T-helper 22 cell (primary cell): ENCODE measurements around the gene ZNF182.
"Not testable (repeated sequence)": the region's sequence is repeated elsewhere in the genome, so short reads cannot be mapped to it uniquely, and the experiment has no call there.

Experiments
- DNase-seq: peaks from one replicate; pipeline ENCODE4 v3.0.0-alpha.2; 2020; ENCODE audit warnings: low read depth

ZNF182 gene

DNA sequence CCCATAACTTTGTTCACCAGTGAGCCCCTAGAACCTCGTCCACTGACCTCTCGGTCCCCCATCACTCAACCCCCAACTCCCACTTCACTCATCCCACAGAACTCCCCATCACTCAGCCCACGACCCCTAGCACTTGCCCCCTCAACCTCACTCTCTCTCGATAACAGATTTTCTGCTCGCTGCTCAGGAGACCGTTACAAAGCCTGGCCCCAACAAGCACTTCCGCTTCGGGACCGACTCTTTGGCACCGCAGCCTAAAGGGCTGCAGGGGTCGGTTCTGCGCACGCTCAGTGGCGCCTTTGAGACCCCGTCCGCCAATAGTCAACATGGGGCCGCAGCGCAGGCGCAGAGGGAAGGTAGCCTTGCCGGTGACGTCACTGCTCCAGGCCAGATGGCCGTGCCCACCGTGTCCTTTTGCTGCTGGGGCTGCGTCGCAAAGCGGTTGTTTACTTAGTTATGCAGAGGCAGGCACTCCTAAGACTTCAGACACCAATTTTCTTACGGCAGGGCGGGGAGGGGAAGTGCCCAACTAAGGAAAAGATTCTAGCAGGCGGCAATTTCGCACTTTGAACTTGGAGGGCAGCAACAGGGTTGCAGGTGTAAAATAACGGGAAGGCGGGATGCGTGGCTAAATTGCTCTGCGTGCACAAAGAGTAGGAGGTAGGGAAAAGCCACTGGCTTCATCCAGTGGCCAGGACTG lies at the start of gene ZNF182:
Gene ZNF182, minus strand, starts transcription at position 232 of the 700 bp plus-strand sequence. CDS start 1,380 bp downstream, outside the sequence.
- peak; percentile 85 for DNase-seq

GRCh38 chrX:48046846-48047245 lies 43.1 kb upstream of the ZNF182 start:
- DNase-seq = no peak

- DNase-seq = no peak
Observed at GRCh38 chrX:48045410-48046311, 41.9 kb upstream of the ZNF182 start.

DNA sequence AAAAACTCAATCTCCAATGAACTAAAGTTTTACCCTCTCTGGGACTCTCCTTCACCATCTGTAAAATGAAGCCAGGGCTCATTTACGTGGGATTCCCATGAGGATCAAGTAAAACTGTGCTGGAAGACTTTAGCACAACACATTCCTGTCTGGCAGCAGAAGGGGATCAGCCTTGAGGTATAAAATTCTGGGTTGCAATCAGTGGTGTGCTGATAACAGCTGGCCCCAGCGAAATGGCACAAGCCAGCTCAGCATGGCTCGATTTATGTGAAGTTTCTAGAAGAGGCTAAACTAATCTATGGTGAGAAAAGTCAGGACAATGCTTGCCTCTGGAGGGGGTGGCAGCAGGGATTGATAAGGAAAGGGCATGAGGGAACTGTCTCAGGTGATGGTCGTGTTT lies 39.3 kb upstream of the ZNF182 start:
- DNase-seq = no peak

DNA sequence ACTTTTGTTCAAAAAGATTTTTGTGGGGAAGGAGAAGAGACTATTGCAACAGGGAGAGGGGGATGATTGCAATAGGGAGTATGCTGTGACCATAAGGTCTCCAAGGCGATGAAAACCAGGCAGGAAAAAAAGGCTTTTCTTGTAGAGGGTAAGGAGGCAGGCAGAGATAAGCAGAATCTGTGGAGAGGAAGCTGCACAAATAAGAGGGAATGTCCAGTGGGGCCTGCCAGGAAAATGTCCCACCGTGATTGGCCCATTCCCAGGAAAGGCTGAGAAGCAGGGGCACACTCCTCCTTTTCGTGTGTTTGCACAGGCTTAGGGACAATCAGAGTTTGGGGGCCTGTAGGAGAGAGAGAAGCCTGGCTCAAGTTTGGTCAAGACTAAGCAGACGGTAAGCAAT lies 32.1 kb upstream of the ZNF182 start:
- DNase-seq = no peak

DNA sequence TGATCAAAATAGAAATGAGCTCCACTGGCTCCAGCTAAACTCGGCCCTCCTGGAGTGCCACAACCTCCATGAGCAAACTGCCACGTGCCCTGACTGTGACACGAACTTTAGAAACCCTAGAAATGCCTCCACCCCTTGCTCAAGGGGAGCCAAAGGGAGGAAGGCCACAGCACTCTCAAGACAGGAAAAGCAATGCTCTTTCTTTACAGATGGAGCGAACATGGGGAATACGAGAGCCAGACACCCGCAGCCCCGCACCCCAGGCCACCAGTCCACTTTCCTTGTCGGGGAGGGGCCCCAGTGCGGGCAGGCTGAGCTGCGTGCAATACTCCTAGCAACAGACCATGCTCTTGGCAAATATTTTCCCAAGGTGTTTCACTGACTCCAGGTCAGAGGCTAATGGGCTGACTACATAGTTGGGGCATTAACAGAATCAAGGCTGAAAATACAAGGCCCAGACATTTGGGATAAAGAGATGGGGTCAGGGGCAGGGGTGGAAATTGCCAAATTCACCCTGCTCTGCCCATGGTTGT lies 26.9 kb upstream of the ZNF182 start:
- DNase-seq = not testable (repeated sequence)

GRCh38 chrX:48030237-48030636 lies 26.4 kb upstream of the ZNF182 start:
- no peak for DNase-seq

- no peak for DNase-seq
Observed at GRCh38 chrX:48028091-48028490, 24.3 kb upstream of the ZNF182 start.

GRCh38 chrX:48027545-48027944 lies 23.8 kb upstream of the ZNF182 start:
- DNase-seq = not testable (repeated sequence)

DNA sequence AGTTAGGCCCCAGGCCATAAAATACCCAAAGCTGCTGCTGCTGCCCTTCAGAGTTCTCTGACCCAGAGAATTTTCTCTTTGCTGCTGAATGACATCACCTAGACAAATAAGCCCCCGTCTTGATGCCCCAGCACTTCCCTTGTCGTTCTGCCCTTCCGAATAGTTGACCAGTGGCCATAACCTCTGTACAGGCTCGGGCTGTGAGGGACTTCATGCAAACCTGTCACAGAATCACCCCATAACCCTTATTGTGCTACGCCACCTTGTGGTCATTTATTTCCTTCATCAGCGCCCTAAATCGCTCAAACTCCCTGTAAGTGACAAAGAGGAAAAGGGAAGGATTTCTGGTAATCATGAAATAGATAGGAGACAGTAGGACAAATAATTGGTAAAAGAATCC lies 21.8 kb upstream of the ZNF182 start:
- DNase-seq = no peak

GRCh38 chrX:48022738-48023137 lies 18.9 kb upstream of the ZNF182 start:
- DNase-seq = no peak

DNA sequence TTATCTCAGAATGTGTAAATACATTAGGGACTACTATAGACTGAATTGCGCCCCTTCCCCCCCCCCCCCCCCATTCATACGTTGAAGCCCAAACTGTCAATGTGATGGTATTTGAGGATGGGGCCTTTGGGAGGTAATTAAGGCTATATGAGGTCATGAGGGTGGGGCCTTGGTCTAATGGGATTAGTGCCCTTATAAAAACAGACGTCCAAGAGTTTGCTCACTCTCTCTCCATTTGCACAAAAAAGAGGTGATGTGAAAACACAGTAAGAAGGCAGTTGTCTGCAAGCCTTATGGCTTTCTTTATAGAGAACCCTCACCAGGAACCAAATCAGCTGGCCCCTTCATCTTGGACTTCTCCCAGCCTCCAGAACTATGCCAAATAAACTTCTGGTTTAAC lies 18.3 kb upstream of the ZNF182 start:
- DNase-seq = no peak

DNA sequence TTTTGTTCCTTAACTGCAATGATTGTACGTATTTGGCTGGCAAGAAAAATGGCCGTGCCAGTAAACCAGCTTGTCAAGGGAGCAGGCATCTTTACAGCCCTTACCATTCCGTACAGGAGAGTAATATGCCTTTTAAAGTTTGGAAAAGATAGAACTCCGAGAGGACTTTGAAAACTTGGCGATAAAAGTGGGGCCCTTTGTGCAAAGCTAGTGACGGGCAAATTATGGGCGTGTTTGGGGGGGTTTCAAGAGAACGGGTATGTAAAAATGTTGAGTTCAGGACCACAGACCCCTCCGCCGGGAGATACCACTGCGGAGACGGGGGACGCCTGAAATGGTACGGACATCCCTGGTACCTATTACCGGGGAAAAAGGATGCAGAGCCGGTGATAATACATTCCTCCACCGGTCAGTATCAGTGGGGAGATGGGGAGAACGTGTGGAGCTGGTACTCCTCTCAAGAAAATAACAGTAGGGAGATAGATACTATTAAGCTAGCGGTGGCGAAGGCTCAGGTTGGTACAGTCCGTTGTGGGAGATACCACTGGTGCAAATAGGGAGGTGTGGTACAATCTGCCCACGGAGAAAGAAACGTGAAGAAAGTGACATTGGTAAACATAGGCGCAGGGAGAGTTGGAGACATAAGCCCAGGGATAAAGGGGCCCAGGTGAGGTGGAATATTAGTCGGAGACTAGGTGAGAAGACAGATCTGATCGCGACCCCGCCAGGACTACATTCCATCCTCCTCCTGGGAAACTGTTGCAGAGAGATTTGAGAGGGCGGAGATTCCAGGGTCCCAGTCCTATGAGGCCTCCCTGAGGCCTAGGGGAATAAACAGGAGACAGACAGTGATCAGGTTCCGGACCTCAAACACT lies 17.5 kb upstream of the ZNF182 start:
- peak; percentile 45 for DNase-seq

DNA sequence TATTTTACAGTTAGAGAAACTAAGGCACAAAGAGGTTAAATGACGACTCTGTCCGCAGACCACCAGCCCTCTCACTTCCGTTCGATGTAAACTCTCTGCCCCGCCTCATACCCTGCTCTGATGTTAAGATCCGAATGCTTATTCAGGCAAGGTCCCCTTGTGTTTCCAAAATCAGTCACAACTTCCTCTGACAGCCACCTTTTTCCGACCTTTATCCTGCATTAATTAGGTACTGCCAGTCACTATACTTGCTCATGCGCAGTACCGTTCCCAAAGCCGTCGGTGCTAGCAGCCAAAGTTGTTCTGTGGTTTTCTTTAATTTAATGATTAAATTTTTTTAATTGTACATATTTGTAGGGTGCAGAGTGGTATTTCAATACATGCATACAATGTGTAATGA lies 16.7 kb upstream of the ZNF182 start:
- not testable (repeated sequence) for DNase-seq

- not testable (repeated sequence) for DNase-seq
Observed at GRCh38 chrX:48019892-48020291, 16.1 kb upstream of the ZNF182 start.

- DNase-seq = not testable (repeated sequence)
Observed at GRCh38 chrX:48016583-48017310, 13.0 kb upstream of the ZNF182 start.

DNA sequence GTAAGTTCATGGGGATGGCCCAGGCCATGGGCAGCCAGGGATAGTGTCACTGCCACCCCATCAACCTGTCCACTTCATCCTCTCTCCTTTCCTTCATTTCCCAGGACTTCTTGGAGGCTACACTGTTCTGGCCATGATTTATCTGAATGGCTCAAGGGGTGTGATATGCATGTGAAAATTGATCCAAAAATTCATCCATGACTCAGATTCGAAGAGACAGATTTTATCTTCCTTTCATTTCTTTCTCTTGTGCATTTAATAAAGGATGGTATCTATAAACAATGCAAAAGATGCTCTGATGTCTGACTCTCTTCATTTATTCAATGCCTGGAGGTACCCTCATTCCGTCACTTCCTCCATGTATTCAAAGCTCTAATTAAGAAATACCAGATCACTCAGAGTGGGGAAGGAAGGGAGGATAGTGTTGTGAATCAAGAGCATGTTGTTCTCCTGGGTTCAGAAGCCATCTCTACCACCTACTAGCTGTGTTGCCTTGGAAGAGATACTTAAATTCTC lies 5.7 kb upstream of the ZNF182 start:
- not testable (repeated sequence) for DNase-seq

DNA sequence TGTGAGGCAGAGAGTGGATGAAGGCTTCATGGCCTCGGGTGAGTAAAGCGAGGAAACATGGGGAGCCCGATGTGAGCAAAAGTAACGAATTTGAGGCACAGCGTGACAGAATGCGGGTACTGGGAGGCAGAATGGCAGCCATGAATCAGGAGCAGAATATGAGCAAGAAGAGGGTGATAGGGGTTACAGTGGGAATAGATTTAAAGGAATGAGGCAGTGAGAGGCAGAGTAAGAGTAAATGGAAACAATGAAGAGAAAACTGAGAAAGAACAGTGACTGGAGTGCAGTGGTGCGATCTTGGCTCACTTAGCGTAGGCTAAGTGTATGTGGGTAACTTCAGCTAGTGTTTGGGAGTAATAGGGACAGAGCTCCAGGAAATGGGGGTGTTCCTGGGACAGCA lies 2.9 kb upstream of the ZNF182 start, which contains the start of gene SPACA5:
Gene SPACA5, plus strand, starts transcription at position 301 of the 400 bp plus-strand sequence. CDS start 815 bp downstream, outside the sequence.
- DNase-seq = not testable (repeated sequence)

GRCh38 chrX:48003367-48003757 lies 427 bp downstream of the ZNF182 start:
- DNase-seq = no peak

- no peak for DNase-seq
Observed at GRCh38 chrX:48002929-48003328, 860 bp downstream of the ZNF182 start.

GRCh38 chrX:48002319-48002718 lies 1.5 kb downstream of the ZNF182 start:
- DNase-seq = no peak
